ENCODE data around the gene INSL6.
"Not testable (repeated sequence)": the region's sequence is repeated elsewhere in the genome, so short reads cannot be mapped to it uniquely, and the experiment has no call there.

INSL6 gene, protein sequence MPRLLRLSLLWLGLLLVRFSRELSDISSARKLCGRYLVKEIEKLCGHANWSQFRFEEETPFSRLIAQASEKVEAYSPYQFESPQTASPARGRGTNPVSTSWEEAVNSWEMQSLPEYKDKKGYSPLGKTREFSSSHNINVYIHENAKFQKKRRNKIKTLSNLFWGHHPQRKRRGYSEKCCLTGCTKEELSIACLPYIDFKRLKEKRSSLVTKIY

DNA sequence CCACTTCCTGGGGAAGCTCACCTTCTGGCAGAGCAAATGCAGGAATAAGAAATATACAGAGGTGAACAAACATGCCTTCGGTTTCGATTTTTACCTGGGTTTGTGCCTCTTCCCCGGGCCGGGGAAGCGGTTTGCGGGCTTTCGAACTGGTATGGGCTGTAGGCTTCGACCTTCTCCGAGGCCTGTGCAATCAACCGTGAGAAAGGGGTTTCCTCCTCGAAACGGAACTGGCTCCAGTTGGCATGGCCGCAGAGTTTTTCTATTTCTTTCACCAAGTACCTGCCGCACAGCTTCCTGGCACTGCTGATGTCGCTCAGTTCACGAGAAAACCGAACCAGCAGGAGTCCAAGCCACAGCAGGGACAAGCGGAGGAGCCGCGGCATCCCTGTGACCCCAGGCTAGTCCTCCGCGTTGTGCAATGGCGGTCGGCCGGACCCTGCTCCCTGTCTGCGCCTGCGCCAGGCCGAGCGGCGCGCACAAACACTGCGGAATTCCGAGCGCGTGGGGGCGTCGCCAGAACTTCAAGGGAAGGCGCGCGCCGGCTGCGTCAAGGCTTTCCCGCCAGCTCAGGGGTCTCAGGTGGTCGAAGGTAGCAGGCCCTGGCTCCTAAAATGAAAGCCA, at the start of gene INSL6:
INSL6 (minus strand) TSS at position 420 of the 621 bp plus-strand sequence; CDS start at position 383, 37 bp downstream.
- DNase-seq (ENCODE audit: low read depth in 2 of 2): no peak

DNA sequence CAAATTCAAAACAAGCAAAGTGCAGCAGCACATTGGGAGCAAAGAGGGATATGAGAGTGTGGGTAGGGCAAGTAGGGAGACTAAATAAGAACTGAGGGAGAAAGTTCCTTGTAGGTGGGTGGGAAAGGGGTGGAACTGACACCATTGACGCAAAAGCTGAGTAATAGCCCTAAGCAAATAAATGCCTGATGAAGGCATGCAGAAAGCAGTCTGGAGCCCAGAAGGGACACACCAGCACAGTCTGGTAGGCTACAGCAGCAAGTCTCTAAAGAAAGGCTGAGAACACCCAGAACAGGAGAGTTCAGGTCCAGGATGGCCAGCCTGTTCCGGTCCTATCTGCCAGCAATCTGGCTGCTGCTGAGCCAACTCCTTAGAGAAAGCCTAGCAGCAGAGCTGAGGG, 45.8 kb upstream of the INSL6 start, which contains the start of gene INSL4:
INSL4 (plus strand) TSS at position 208 of the 400 bp plus-strand sequence; CDS start at position 313, 105 bp downstream.
- DNase-seq (ENCODE audit: low read depth in 2 of 2): no peak

DNA sequence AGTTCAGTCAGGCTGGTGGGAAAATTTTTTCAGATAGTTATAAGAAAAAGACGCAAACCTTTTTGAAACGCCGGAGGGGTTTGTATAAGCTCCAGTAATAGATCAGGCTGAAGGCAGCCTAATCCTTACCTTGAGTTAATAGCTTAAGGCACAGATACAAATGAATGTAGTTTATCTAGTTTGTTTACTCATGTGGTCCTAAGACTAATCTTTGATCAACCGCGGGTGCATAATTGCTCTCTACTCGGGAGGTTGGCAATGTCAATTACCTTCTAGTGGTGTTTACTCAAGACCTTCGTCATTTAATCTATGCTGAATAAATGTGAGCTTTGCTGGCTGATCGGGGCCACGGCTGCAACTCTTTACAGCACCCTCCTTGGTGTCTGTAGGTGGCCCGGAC, 45.1 kb upstream of the INSL6 start:
- no peak for DNase-seq (ENCODE audit: low read depth in 2 of 2)

DNA sequence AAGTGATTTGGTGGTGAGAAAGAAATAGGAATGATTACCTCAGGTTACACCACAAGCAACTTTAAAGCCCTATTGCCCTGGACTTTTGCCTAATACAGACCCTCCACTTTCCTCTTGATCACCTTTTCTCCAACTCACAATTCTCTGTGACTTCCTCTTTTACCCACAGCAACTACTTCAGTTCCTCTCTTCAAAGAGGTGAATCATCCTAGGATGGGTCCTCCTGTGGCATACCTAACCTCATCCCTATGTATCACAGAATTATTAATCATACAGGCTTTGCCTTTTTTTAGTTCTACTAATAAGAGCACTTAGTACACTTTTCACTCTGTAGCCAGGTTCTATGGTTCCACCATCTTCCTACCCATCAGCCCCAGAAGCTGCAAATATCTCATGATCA, 19.6 kb upstream of the INSL6 start:
- no peak for DNase-seq (ENCODE audit: low read depth in 2 of 2)

DNA sequence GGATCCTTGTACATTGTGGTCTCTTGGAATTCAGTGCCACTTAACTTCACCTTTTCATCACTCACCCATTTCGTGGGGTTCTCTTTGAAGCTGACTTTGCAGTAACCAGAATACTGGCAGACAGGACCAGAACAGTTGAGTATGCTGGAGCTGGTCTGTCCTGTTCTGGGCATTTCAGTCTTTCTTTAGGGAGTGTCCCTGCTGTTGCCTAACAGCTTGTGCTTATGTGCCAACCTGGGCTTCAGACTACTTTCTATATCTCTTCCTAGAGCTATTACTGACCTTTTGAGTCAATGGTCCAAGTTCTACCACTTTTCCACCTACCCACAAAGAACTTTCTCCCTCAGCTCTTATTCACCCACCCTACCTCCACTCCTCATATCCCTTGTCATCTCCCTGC, 10.0 kb upstream of the INSL6 start:
- no peak for DNase-seq (ENCODE audit: low read depth in 2 of 2)

DNA sequence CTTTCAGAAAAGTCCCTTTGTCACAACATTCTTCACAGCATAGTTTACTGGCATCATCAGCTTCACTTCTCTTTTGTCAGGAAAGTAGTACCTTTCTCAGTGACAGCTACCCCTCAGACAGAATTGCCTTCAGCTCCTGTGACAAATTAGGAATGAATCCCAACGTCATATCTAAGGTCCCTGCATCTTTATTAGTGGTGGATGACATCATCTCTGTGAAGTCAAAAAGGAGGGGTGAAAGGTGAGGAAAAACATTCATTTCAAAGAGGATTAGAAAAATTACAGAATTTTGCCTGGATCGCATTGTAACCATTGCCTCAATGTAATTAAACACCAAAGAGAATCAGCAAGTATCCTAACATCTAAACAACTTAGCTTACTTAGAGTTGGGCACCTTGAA, 7.9 kb upstream of the INSL6 start:
- DNase-seq (ENCODE audit: low read depth in 2 of 2): no peak

DNA sequence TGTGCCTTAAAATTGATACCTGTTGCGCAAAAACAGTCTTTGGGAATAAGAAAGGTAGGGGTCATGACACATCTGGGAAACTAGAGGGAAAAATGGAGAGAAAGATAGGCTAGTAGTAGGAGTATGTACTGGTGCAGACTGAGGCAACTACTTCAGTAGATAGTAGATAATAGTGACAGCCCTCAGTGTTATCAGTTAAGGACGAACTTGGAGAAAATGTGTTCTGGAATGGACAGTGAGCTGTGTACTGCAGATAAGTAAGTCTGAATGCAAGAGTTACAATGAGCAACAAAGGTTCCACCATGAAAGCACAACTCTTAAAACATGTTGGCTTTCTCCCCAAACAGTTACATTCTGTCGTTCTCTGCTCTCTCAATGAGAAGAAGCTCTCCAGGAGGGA, 6.5 kb upstream of the INSL6 start:
- no peak for DNase-seq (ENCODE audit: low read depth in 2 of 2)

DNA sequence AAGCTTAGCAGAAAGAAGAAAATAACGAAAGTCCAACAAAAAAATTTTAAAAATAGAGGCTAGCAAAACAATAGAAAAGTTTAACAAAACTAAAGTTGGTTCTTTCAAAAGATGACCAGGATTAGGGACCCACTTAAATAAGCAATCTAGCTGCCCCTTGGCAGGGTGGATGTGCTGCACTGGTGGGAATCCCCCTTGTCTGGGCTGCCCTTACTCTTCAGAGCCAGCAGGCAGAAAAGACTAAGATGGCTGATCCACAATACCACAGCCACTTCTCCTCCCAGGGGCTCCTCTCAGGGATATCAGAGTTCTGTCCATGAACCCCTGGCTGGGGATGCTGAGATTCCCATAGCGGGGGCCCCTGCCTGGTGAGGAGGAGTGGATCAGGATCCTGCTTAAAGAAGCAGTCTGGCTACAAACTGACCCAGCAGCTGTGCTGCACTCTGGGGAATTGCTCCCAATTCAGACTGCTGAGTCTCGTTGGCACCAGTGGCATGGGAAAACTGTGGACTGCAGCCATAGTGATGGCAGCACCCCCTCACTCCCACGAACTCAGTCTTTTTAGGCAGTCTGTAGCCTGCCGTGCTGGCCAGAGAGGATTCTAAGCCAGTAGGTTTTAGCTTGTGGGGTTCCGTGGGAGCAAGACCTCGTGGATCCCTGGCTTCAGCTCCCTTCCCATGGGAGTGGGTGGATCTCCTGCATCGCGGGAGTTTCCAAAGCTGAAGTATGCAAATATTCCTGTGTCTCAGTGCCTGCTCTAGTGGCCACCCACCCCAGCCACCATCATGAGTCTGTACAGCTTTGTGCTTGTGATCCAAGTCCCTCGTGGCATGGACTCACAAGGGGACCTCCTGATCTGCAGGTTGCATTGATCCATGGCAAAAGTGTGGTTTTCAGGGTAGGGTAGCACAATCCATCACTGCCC, 2.9 kb upstream of the INSL6 start:
- DNase-seq (ENCODE audit: low read depth in 2 of 2): no peak

DNA sequence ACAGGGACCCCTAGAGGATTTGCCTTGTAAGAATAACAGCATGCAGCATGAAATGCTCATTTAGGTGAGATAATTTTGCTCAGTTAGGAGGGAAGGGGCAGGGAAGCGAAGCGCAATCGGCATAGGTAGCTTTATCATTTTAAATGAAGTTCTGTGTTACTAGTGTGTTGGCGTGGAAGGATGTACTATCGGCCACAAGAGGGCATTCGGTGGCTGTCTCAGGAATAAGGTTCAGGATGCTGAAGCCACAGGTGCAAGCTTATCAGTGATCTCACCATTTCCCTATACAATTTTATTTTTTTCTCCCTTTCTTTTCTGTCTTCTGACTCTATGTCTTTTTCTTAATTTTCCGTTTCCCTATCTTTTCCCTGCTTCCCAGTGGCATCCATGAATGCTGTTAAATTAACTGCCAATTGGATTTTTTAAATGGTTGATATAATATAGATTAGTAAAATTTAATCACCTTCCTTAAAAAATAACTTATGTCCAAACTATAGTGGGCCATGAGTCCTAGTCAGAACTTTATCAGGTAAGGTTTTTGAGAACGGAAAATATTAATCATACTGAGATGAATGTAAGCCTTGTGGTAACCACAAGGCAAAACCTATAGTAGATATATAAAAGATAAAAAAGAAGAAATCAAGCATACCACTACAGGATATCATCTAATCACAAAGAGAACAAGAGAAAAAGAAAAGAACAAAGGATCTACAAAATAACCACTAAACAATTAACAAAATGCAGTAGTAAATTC, 1.2 kb upstream of the INSL6 start:
- peak; percentile 12 to 13 for DNase-seq (ENCODE audit: low read depth in 2 of 2)

DNA sequence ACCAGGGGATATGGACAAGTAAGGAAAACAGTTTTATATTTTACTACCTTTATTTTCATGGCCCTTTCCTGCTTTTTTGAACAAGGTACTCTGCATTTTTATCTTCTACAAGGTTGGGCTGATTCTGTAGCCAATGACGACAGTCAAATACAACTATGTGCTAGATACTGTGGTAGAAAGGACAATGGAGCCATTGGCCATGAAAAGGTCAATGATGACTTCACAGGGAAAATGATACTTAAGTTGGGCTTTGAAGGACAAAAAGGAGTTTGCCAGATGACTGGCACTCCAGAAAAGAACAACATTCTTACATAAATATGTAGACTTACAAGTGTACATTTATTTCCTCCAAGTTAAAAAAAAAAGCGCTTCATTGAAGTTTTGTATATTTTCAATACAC, 663 bp downstream of the INSL6 start:
- no peak for DNase-seq (ENCODE audit: low read depth in 2 of 2)

DNA sequence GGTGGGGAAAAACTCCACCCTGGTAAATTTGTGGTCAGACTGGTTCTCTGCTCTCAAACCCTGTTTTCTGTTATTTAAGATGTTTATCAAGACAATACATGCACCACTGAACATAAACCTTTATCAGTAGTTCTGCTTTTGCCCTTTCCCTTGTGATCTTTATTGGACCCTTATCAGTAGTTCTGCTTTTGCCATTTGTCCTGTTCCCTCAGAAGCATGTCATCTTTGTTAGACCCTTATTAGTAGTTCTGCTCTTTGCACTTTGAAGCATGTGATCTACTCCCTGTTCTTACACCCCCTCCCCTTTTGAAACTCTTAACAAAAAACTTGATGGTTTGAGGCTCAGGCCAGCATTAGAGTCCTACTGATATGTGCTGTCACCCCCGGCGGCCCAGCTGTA, 4.8 kb downstream of the INSL6 start:
- DNase-seq (ENCODE audit: low read depth in 2 of 2): not testable (repeated sequence)

DNA sequence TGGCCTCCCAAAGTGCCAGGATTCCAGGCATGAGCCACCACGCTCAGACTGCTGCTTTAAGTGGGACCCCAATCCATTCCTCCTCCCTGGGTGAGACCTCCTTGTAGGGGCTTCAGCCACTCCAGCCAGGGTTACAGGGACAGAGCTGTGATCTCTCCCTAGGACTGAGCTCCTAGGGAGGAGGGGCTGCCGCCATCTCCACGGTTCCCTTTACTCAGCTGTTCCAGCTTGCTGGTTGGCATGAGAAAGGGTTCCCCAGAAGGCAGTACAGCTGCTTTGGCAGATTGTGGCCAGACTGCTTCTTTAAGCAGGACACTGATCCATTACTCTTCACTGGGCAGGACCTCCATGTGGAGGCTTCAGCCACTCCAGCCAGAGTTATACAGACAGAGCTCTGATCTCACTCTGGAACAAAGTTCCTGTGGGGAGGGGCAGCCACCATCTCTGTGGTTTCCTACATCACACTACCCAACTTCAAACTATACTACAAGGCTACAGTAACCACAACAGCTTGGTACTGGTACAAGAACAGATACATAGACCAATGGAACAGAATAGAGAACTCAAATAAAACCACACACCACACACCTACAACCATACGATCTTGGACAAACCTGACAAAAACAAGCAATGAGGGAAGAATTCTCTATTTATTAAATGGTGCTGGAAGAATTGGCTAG, 7.2 kb downstream of the INSL6 start:
- DNase-seq (ENCODE audit: low read depth in 2 of 2): no peak

DNA sequence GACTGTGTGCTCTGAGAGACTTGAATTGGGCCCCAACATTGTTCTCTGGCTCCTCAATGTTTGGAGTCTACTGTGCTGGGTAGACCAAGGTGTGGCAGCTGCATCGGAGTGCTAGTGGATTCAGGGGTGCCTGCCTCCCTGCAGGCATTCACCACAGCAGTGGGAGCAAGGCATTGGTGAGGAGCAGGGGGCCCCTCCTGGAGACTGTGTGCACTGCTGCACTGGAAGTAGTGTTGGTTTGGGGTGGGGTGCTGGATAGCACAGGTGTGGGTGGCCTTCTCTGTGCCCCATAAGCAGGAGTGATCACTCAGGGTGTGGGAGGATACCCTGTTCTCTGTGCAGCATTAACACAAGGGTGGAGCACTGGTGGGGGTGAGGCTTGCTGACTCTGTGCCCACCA, 39.2 kb downstream of the INSL6 start:
- no peak for DNase-seq (ENCODE audit: low read depth in 2 of 2)

DNA sequence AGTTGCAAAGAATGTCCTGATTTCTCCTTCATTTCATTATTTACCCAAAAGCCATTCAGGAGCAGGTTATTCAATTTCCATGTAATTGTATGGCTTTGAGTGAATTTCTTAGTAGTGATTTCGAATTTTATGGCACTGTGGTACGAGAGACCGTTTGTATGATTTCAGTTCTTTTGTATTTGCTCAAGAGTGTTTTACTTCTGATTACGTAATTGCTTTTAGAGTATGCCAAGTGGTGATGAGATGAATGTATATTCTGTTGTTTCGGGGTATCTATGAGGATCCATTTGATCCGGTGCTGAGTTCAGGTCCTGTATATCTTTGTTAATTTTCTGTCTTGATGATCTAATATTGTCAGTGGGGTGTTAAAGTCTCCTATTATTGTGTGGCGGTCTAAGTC, 41.2 kb downstream of the INSL6 start:
- no peak for DNase-seq (ENCODE audit: low read depth in 2 of 2)

DNA sequence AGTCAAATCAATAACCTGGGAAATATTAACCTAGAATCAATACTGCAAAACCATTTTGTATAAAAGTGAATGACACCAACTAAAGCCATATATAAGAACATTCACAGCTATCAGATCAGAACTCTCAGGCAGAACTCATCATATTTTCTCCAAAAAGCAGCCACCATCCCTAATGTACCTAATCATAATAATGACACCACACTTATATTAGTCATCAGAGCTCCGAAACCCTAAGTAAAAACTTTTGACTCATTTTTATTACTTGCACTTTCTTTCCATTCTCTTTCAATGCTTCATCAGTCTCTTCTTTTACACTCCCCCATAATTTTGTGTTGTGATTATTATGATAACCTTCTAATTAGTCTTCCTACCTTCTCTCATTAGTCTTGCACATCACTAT, 45.3 kb downstream of the INSL6 start:
- DNase-seq (ENCODE audit: low read depth in 2 of 2): no peak

DNA sequence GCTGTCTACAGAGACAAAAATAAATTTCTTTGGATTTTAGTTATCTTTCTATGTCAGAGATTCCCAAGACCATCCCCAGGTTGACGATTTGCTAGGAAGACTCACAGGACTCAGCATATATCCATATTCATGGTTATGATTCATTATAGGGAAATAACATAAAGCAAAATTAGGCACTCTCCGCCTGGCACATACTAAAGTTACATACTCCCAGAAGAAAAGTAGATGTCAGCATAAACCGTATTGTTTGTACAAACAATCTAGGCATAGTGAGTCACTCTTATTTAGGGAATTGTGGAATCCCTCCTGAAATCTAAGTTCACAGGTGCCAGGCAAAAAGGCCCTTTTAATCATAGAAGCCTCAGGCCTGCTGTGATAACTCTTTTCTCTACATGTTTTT, 62.9 kb downstream of the INSL6 start:
- no peak for DNase-seq (ENCODE audit: low read depth in 2 of 2)

DNA sequence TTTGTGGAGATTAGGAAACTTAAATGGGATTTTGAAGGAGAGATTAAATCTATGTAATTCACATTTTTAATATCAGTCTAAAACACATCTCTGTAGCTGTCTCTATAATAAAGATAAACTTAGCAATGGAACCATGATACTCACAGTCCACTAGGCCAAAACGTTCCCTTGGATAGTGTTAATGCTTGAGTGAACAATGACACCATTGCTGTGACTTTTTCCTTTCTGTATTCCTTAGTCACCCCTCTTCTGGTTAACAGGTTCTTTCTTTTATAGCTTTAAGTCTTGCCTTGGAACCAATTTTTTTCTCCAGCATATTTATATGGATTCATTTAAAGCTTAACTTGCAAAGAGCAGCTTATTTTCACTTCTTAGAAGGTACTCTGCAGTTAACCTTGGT, 63.3 kb downstream of the INSL6 start:
- DNase-seq (ENCODE audit: low read depth in 2 of 2): no peak

DNA sequence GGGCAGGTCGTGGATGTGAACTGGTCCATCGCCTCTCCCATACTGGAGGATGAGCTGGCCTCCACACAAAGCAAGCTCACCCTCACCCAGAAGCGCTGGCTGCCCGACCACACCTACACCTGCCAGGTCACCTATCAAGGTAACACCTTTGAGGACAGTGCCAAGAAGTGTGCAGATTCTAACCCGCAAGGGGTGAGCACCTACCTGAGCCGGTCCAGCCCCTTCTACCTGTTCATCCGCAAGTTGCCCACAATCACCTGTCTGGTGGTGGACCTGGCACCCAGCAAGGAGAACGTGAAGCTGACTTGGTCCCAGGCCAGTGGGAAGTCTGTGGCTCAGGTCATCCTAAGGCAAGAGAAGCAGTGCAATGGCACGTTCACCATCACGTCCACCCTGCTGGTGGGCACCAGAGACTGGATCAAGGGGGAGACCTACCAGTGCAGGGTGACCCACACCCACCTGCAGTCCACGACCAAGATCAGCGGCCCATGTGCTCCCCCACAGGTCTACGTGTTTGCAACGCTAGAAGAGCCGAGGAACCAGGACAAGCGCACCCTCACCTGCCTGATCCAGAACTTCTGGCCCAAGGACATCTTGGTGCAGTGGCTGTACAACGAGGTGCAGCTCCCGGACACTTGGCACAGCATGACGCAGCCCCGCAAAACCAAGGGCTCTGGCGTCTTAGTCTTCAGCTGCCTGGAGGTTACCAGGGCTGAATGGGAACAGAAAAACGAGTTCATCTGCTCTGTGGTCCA, 71.3 kb downstream of the INSL6 start:
- DNase-seq (ENCODE audit: low read depth in 2 of 2): no peak
